ENCODE results near the gene SPINK8. TPM values are rescaled to one million over a fixed set of nuclear protein-coding genes. Genes with fewer than 3 reads are reported as not detected.

Gene SPINK8
- total RNA-seq, 1 donor from 2014 or later: not detected

DNA sequence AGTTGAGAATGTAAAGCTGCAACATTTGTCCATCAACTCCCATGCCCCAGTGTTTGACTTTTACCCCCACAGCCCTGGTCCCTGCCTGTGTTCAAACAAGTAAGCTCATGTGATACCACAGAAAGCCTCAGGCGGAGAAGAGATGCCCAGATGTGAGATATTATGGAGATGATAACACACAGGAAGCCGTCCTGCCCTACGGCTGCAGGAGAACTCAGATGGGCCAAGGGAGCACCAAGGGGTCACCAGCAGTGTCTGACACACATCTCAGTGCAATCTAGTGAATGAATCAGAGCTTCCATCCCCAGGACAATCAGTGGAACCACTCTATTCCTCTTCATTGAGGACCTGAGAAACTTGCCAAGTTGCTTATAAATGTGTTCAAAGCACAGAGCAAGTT lies 14.0 kb upstream of the SPINK8 start:
- no peaks in the 10 kb centered on the region for H3K27me3 Mint-ChIP-seq (ENCODE audit: insufficient read depth, low read depth)
- no peak overlapping the region for H3K27ac Mint-ChIP-seq

DNA sequence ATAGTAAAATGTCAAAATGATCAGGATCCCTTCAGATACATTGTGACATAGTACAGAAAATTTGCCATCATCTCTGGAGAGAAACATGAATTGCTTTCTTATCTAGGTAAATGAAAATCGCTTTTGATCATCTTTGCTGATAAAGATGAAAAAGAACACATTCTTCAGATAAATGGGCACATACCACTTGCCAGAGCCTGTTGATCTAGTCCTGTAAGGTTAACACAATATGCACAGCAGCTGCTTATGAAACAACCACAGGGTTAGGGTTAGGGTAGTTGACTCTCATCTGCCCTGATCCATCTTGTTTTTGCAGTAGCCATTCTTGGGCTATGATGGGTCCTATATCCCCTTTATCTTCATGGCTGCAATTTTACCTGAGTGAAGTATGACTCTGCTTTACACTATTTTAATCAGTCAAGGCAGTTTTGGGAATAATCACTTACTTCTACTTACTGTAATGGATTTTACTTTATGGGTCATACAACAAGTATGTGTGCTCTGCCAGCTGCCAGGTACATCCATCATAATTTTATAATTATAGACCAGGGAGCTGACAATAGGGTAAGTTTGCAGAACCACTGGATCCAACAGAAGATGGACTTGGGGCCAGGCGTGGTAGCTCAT lies 12.6 kb upstream of the SPINK8 start:
- Histone ChIP-seq H3K79me2 (ENCODE audit: low read depth) (no peaks in the 10 kb centered on the region), H3K9me3 (ENCODE audit: low read depth) (no peaks in the 10 kb centered on the region), H3K9ac (no peak overlapping the region), H3K27me3 (peaks cover 12% of the 10 kb centered on the region), H3K4me3 (no peak overlapping the region), H2AFZ (replicated peaks) (no peak overlapping the region), H3K36me3 (no peaks in the 10 kb centered on the region), H3K4me2 (no peak overlapping the region), H4K20me1 (ENCODE audit: low read depth) (no peaks in the 10 kb centered on the region), H3K27ac (no peak overlapping the region), H3F3A (ENCODE audit: low read depth) (no peaks in the 10 kb centered on the region), H3K4me1 (no peaks in the 10 kb centered on the region)
- Mint-ChIP-seq H3K4me3 (no peak overlapping the region), H3K36me3 (no peaks in the 10 kb centered on the region), H3K9me3 (no peaks in the 10 kb centered on the region), H3K27ac (no peak overlapping the region), H3K4me1 (no peaks in the 10 kb centered on the region), H3K27me3 (ENCODE audit: insufficient read depth, low read depth) (no peaks in the 10 kb centered on the region)
- TF ChIP-seq, protein P1, sequence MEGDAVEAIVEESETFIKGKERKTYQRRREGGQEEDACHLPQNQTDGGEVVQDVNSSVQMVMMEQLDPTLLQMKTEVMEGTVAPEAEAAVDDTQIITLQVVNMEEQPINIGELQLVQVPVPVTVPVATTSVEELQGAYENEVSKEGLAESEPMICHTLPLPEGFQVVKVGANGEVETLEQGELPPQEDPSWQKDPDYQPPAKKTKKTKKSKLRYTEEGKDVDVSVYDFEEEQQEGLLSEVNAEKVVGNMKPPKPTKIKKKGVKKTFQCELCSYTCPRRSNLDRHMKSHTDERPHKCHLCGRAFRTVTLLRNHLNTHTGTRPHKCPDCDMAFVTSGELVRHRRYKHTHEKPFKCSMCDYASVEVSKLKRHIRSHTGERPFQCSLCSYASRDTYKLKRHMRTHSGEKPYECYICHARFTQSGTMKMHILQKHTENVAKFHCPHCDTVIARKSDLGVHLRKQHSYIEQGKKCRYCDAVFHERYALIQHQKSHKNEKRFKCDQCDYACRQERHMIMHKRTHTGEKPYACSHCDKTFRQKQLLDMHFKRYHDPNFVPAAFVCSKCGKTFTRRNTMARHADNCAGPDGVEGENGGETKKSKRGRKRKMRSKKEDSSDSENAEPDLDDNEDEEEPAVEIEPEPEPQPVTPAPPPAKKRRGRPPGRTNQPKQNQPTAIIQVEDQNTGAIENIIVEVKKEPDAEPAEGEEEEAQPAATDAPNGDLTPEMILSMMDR (IDR thresholded peaks at IDR 0.05): no peak
- TF ChIP-seq EZH2 (IDR thresholded peaks at IDR 0.05) (no peak), EZH2phosphoT487 (IDR thresholded peaks at IDR 0.05) (no peak)
- no peak for DNase-seq (ENCODE audit: low spot score)

More for the DNA sequence above, 14.0 kb upstream of the SPINK8 start:
- Mint-ChIP-seq H3K4me3 (no peak overlapping the region), H3K4me1 (no peaks in the 10 kb centered on the region), H3K36me3 (no peaks in the 10 kb centered on the region), H3K9me3 (no peaks in the 10 kb centered on the region)
- no peaks in the 10 kb centered on the region for H4K20me1 ChIP-seq (ENCODE audit: low read depth)
- DNase-seq (ENCODE audit: low spot score): no peak
- H3K36me3 ChIP-seq: no peaks in the 10 kb centered on the region
- no peak overlapping the region for H3K4me3 ChIP-seq
- no peak overlapping the region for H3K27ac ChIP-seq
- H3F3A ChIP-seq (ENCODE audit: low read depth): no peaks in the 10 kb centered on the region
- no peak overlapping the region for H3K4me2 ChIP-seq
- TF ChIP-seq EZH2 (IDR thresholded peaks at IDR 0.05): no peak
- TF ChIP-seq, protein P1 (IDR thresholded peaks at IDR 0.05): no peak
- TF ChIP-seq EZH2phosphoT487 (IDR thresholded peaks at IDR 0.05): no peak
- no peaks in the 10 kb centered on the region for H3K4me1 ChIP-seq
- no peak overlapping the region for H3K9ac ChIP-seq
- H3K79me2 ChIP-seq (ENCODE audit: low read depth): no peaks in the 10 kb centered on the region
- no peak overlapping the region for H2AFZ ChIP-seq (replicated peaks)
- H3K9me3 ChIP-seq (ENCODE audit: low read depth): no peaks in the 10 kb centered on the region
- H3K27me3 ChIP-seq: peaks cover 21% of the 10 kb centered on the region

DNA sequence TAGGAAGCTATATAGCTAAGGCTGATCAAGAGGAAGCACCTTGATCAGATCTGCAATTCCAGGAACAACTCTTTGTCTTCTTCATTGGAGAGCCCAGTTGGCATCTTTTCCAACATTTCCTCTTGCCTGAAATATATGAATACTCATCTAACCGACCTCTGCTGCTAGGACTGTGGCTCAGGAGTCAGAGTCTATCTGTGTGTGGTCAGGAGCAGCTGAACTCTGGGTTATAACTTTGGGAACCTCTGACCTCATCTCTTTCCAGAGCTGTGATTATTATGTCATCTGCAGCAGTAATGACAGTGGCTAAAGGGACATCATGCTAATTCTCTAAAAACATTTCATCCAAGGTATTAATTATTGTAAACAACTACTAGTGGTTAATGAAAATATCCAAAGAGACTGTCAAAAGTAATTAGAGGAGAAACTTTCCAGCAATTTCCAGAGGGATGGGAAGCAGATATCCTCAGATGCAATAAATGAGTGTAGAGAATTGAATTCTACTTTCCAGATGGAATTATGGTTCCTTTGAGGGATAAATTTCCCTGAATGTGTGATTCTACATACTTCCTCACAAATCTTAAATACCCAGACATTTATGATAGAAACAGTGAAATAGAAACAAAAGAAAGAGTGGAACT lies 11.5 kb upstream of the SPINK8 start:
- no peaks in the 10 kb centered on the region for H3K9me3 ChIP-seq (ENCODE audit: low read depth)
- DNase-seq (ENCODE audit: low spot score): no peak
- no peaks in the 10 kb centered on the region for H3K79me2 ChIP-seq (ENCODE audit: low read depth)
- peaks cover 12% of the 10 kb centered on the region for H3K27me3 ChIP-seq
- no peak overlapping the region for H3K4me3 ChIP-seq
- no peaks in the 10 kb centered on the region for H3K36me3 ChIP-seq
- TF ChIP-seq, protein P1 (IDR thresholded peaks at IDR 0.05): no peak
- TF ChIP-seq EZH2phosphoT487 (IDR thresholded peaks at IDR 0.05) (no peak), EZH2 (IDR thresholded peaks at IDR 0.05) (no peak)
- H3K27ac ChIP-seq: no peak overlapping the region
- H4K20me1 ChIP-seq (ENCODE audit: low read depth): no peaks in the 10 kb centered on the region
- H3F3A ChIP-seq (ENCODE audit: low read depth): no peaks in the 10 kb centered on the region
- H2AFZ ChIP-seq (replicated peaks): no peak overlapping the region
- H3K4me2 ChIP-seq: no peak overlapping the region
- Mint-ChIP-seq H3K36me3 (no peaks in the 10 kb centered on the region), H3K27me3 (ENCODE audit: insufficient read depth, low read depth) (no peaks in the 10 kb centered on the region), H3K27ac (no peak overlapping the region), H3K4me1 (no peaks in the 10 kb centered on the region), H3K4me3 (no peak overlapping the region), H3K9me3 (no peaks in the 10 kb centered on the region)
- no peaks in the 10 kb centered on the region for H3K4me1 ChIP-seq
- H3K9ac ChIP-seq: no peak overlapping the region
